ENCODE results near the gene OR1J2.
"Not testable (repeated sequence)": the region's sequence is repeated elsewhere in the genome, so short reads cannot be mapped to it uniquely, and the experiment has no call there.

- not testable (repeated sequence) for TF ChIP-seq EZH2 (IDR thresholded peaks at IDR 0.05; ENCODE audit: insufficient read depth, poor library complexity, severe bottlenecking); EZH2phosphoT487 (IDR thresholded peaks at IDR 0.05; ENCODE audit: insufficient read depth, low read depth)
Observed at GRCh38 chr9:122531157-122531556, 20.6 kb downstream of the OR1J2 start.

Measured in GM23248 (cell line).